ENCODE measurements around the gene CSNK1G3. TPM values are rescaled to one million over a fixed set of nuclear protein-coding genes. Genes with fewer than 3 reads are reported as not detected.
"Not testable (repeated sequence)": the region's sequence is repeated elsewhere in the genome, so short reads cannot be mapped to it uniquely, and the experiment has no call there.

Gene CSNK1G3
- total RNA-seq: 10 to 100 TPM; 17.4 to 82.6 (median 42.5) TPM

GRCh38 chr5:123511648-123512605 is at the start of gene CSNK1G3:
CSNK1G3 (plus strand) TSS chr5:123512177; CDS start chr5:123545664, 33,487 bp downstream.
- Histone ChIP-seq H3K9me3 (no peaks in the 10 kb centered on the region), H3K36me3 (no peaks in the 10 kb centered on the region), H3K27ac (peak within 1 kb of the TSS; percentile 91 to 98 (median 96)), H3K4me3 (peak within 1 kb of the TSS; percentile 84 to 97 (median 90)), H3K4me1 (peaks cover 0 to 39% (median 20%) of the 10 kb centered on the region in 3 donors), H3K27me3 (no peaks in the 10 kb centered on the region)
- intact Hi-C loops (cut with DNase I): loop anchor here (5.0 kb wide), 1 partner anchor 90 kb away; the partner anchor contains the start of gene CEP120
- peak; percentile 83 for DNase-seq
- 1 to 2% methylated on average over 16 to 30 of the region's 82 CpGs for WGBS, 2 donors
- TF ChIP-seq POLR2A (IDR thresholded peaks at IDR 0.05) (peak in 3 of 4 donors; percentile 77 to 96 (median 81)), CTCF (IDR thresholded peaks at IDR 0.05) (peak in 1 of 6 experiments; percentile 5)

GRCh38 chr5:123466839-123467238 is 45.1 kb upstream of the CSNK1G3 start:
- H3K36me3 ChIP-seq; H3K4me1 ChIP-seq; H3K27ac ChIP-seq; H3K27me3 ChIP-seq; intact Hi-C loops (cut with DNase I); H3K9me3 ChIP-seq; DNase-seq; H3K4me3 ChIP-seq: not testable (repeated sequence)
- 94 to 100% methylated on average over 1 of the region's 1 CpG for WGBS, 2 donors

GRCh38 chr5:123471385-123471784 is 40.6 kb upstream of the CSNK1G3 start:
- Histone ChIP-seq H3K4me1 (no peaks in the 10 kb centered on the region), H3K27ac (no peak overlapping the region), H3K36me3 (no peaks in the 10 kb centered on the region), H3K9me3 (no peaks in the 10 kb centered on the region), H3K4me3 (no peak overlapping the region), H3K27me3 (peaks cover 0 to 3% (median 0%) of the 10 kb centered on the region in 4 donors)
- 92 to 93% methylated on average over 3 of the region's 3 CpGs for WGBS, 2 donors
- intact Hi-C loops (cut with DNase I): no loop called here
- no peak for TF ChIP-seq POLR2A (IDR thresholded peaks at IDR 0.05)
- TF ChIP-seq CTCF (IDR thresholded peaks at IDR 0.05): no peak
- no peak for DNase-seq

GRCh38 chr5:123472150-123472924 is 39.6 kb upstream of the CSNK1G3 start:
- intact Hi-C loops (cut with DNase I): no loop called here
- 82 to 85% methylated on average over 8 of the region's 8 CpGs for WGBS, 2 donors

More at GRCh38 chr5:123472150-123472924, 39.6 kb upstream of the CSNK1G3 start:
- no peak overlapping the region for H3K4me3 ChIP-seq
- no peaks in the 10 kb centered on the region for H3K9me3 ChIP-seq
- H3K27me3 ChIP-seq: peaks cover 0 to 3% (median 0%) of the 10 kb centered on the region in 4 donors
- no peaks in the 10 kb centered on the region for H3K36me3 ChIP-seq
- no peak overlapping the region for H3K27ac ChIP-seq
- no peaks in the 10 kb centered on the region for H3K4me1 ChIP-seq
- DNase-seq: no peak
- TF ChIP-seq CTCF (IDR thresholded peaks at IDR 0.05) (no peak), POLR2A (IDR thresholded peaks at IDR 0.05) (no peak)
